NCI-H748 (cell line): ENCODE measurements around the gene SLC25A51.

Source experiments
- DNase-seq: peaks from one replicate; lab custom pipeline; 2025; ENCODE audit not compliant: unreplicated experiment; lab: John Stamatoyannopoulos, UW

Gene SLC25A51

GRCh38 chr9:37839496-37840461, 64.1 kb downstream of the SLC25A51 start:
- no peak for DNase-seq
